ENCODE data around the gene FASTK.
"Not testable (repeated sequence)": the region's sequence is repeated elsewhere in the genome, so short reads cannot be mapped to it uniquely, and the experiment has no call there.

FASTK gene

GRCh38 chr7:151045967-151046366 lies 34.6 kb downstream of the FASTK start:
- no peak for FAIRE-seq

GRCh38 chr7:151045262-151045661 lies 35.3 kb downstream of the FASTK start:
- no peak for FAIRE-seq

- no peak for FAIRE-seq
Measured at GRCh38 chr7:151043959-151044358, 36.6 kb downstream of the FASTK start.

- FAIRE-seq, result not testable (repeated sequence)
Measured at GRCh38 chr7:151043449-151043848, 37.2 kb downstream of the FASTK start.

GRCh38 chr7:151040616-151041375 lies 39.8 kb downstream of the FASTK start:
- no peak for FAIRE-seq

- no peak for FAIRE-seq
Measured at GRCh38 chr7:151039850-151040548, 40.6 kb downstream of the FASTK start.

GRCh38 chr7:151038951-151039849 lies 41.4 kb downstream of the FASTK start:
- FAIRE-seq, result no peak

GRCh38 chr7:151035902-151036301 lies 44.7 kb downstream of the FASTK start:
- no peak for FAIRE-seq

GRCh38 chr7:151035026-151035717 lies 45.4 kb downstream of the FASTK start:
- FAIRE-seq, result no peak

GRCh38 chr7:151034312-151035025 lies 46.1 kb downstream of the FASTK start:
- no peak for FAIRE-seq

- no peak for FAIRE-seq
Measured at GRCh38 chr7:151033864-151034249, 46.8 kb downstream of the FASTK start.

GRCh38 chr7:151032936-151033863 lies 47.4 kb downstream of the FASTK start:
- no peak for FAIRE-seq

- FAIRE-seq, result no peak
Measured at GRCh38 chr7:151031011-151031410, 49.6 kb downstream of the FASTK start.

- no peak for FAIRE-seq
Measured at GRCh38 chr7:151028948-151029501, 51.6 kb downstream of the FASTK start.

- no peak for FAIRE-seq
Measured at GRCh38 chr7:151028131-151028947, 52.3 kb downstream of the FASTK start, which contains the start of gene ABCB8. Gene ABCB8 (plus strand): TSS chr7:151028450. CDS start chr7:151028516, 66 bp downstream.

- not testable (repeated sequence) for FAIRE-seq
Measured at GRCh38 chr7:151027728-151028130, 52.9 kb downstream of the FASTK start.

GRCh38 chr7:151026771-151027727 lies 53.6 kb downstream of the FASTK start:
- not testable (repeated sequence) for FAIRE-seq

Measured in islet of Langerhans (tissue), 1 donor.